Body of pancreas (tissue), 4 donors: Measurements from ENCODE around the gene PYGM.

Source experiments
- POLR2A ChIP-seq, 3 donors: fragments of 450-650 bp; IDR thresholded peaks; one replicate each; pipeline ENCODE4 v1.6.1; 2016; ENCODE audit warnings: antibody characterized with exemption in 3 of 3, mild to moderate bottlenecking in 2 of 3
- TF ChIP-seq, protein P1 (sequence below), 7 experiments: fragments of 450-650 bp in 4 of 7; fragments of 200-600 bp in 3 of 7; sonication (generic) in 3 of 7; IDR thresholded peaks; one replicate each; pipeline ENCODE4 v1.5.1; 2016 to 2019; ENCODE audit warnings: antibody characterized with exemption in 7 of 7

DNA sequence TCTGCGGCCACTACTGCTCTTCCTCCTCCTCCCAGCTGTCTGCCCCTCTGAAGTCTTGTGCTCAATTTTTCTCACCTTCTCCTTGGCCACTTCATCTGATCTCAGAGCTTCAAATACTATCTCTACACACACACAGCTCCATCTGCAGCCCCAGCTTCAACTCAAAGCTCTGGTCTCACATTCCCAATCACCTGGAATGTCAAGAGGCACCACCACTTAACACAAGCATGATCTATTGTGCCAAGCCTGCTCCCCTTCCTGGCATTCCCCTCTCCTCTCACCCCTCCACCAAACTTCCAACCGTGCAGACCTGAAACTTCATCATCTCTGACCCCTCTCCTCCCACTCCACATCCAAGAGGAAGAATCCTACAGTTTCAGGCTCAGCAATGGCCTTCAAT is 54.3 kb downstream of the PYGM start:
- TF ChIP-seq, protein P1, sequence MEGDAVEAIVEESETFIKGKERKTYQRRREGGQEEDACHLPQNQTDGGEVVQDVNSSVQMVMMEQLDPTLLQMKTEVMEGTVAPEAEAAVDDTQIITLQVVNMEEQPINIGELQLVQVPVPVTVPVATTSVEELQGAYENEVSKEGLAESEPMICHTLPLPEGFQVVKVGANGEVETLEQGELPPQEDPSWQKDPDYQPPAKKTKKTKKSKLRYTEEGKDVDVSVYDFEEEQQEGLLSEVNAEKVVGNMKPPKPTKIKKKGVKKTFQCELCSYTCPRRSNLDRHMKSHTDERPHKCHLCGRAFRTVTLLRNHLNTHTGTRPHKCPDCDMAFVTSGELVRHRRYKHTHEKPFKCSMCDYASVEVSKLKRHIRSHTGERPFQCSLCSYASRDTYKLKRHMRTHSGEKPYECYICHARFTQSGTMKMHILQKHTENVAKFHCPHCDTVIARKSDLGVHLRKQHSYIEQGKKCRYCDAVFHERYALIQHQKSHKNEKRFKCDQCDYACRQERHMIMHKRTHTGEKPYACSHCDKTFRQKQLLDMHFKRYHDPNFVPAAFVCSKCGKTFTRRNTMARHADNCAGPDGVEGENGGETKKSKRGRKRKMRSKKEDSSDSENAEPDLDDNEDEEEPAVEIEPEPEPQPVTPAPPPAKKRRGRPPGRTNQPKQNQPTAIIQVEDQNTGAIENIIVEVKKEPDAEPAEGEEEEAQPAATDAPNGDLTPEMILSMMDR (IDR thresholded peaks at IDR 0.05), result no peak
- no peak for TF ChIP-seq POLR2A (IDR thresholded peaks at IDR 0.05)
